HepG2 (cell line): ENCODE measurements around the gene CCT4. TPM values are rescaled to one million over a fixed set of nuclear protein-coding genes. Genes with fewer than 3 reads are reported as not detected.

Experiments
- ATAC-seq: fragments of 200-7000 bp; cut with Tn5 transposase; 3 replicates; pipeline ENCODE4 v1.9.1; 2020; ENCODE audit warnings: mild to moderate bottlenecking, moderate library complexity
- BruUV-seq: library from RNA; stranded (reverse); fragments of 400-500 nt; replicated peaks from 2 replicates; lab custom pipeline; 2021; lab: Mats Ljungman, UMichigan
- CTCF ChIA-PET: fragments of 300-600 bp; formaldehyde crosslinking; extraction: SDS; loops from one replicate; lab custom pipeline; 2021; ENCODE audit warnings: low total read pairs, inconsistent platforms, low intra/inter-chr PET ratio; lab: Yijun Ruan, JAX
- POLR2A ChIA-PET: fragments of 350-600 bp; sonication (Branson Sonifier 250); formaldehyde crosslinking; loops from one replicate; lab custom pipeline; 2020; ENCODE audit warnings: antibody characterized with exemption, inconsistent platforms; lab: Yijun Ruan, JAX
- DNase-seq: peaks from one replicate; pipeline ENCODE4 v3.0.0-alpha.2; 2015; ENCODE audit warnings: low spot score
- FAIRE-seq: peaks from 3 replicates; lab custom pipeline; 2011; peaks lifted over from hg19 to GRCh38; lab: Jason Lieb, UNC
- H2AFZ ChIP-seq: one replicate; pipeline ENCODE4 v1.6.1; 2011; ENCODE audit warnings: low read length, inconsistent platforms
- H3K27ac ChIP-seq: fragments of 300-600 bp; 3 replicates; pipeline ENCODE4 v1.8.0; 2011; ENCODE audit warnings: mixed run types, mild to moderate bottlenecking, mixed read lengths, low read length, inconsistent platforms; ENCODE audit not compliant: insufficient read depth; ENCODE audit errors: extremely low read length
- H3K27me3 ChIP-seq, 2 experiments: fragments of 200-600 bp in 1 of 2; 2 replicates in 1 of 2; 3 replicates in 1 of 2; pipeline versions ENCODE4 v1.6.0 to v1.8.0; 2011; ENCODE audit warnings: low read length in 2 of 2, mild to moderate bottlenecking in 2 of 2, moderate library complexity in 2 of 2, inconsistent platforms in 1 of 2; ENCODE audit not compliant: insufficient read depth in 2 of 2, control insufficient read depth in 1 of 2
- H3K36me3 ChIP-seq, 2 experiments: fragments of 200-600 bp in 1 of 2; replicated peaks in 1 of 2; 2 replicates in 1 of 2; 3 replicates in 1 of 2; pipeline versions ENCODE4 v1.5.1 to v1.8.0; 2011; ENCODE audit warnings: low read length in 2 of 2, inconsistent platforms in 1 of 2; ENCODE audit not compliant: insufficient read depth in 2 of 2, control insufficient read depth in 1 of 2
- H3K4me1 ChIP-seq: 2 replicates; pipeline ENCODE4 v1.5.1; 2012; ENCODE audit warnings: low read length, inconsistent platforms; ENCODE audit not compliant: insufficient read depth
- H3K4me2 ChIP-seq: 2 replicates; pipeline ENCODE4 v1.6.0; 2011; ENCODE audit warnings: low read depth, low read length, inconsistent platforms
- H3K4me3 ChIP-seq, 3 experiments: fragments of 200-600 bp in 1 of 3; sonication (generic), shearing (Covaris generic) in 1 of 3; replicated peaks in 1 of 3; 2 replicates each; pipeline ENCODE4 v1.5.1; 2011 to 2016; ENCODE audit warnings: low read length in 3 of 3, inconsistent platforms in 2 of 3, low read depth in 2 of 3, mild to moderate bottlenecking in 2 of 3, control low read depth in 1 of 3, mixed read lengths in 1 of 3; ENCODE audit not compliant: insufficient read depth in 1 of 3
- H3K79me2 ChIP-seq: one replicate; pipeline ENCODE4 v1.6.1; 2011; ENCODE audit warnings: low read length, inconsistent platforms; ENCODE audit not compliant: insufficient read depth
- H3K9ac ChIP-seq: 2 replicates; pipeline ENCODE4 v1.6.0; 2011; ENCODE audit warnings: mild to moderate bottlenecking, low read depth, low read length, inconsistent platforms; ENCODE audit not compliant: insufficient read depth
- H3K9me3 ChIP-seq: 2 replicates; pipeline ENCODE4 v1.5.1; 2012; ENCODE audit warnings: mild to moderate bottlenecking, low read length
- H4K20me1 ChIP-seq: 2 replicates; pipeline ENCODE4 v1.6.0; 2011; ENCODE audit warnings: inconsistent platforms, mild to moderate bottlenecking, low read length, moderate library complexity; ENCODE audit not compliant: insufficient read depth
- AGO1 ChIP-seq: fragments of 200-400 bp; formaldehyde crosslinking; IDR thresholded peaks from 2 replicates; pipeline ENCODE4 v1.6.1; 2017; ENCODE audit warnings: mild to moderate bottlenecking, low read depth, low read length, moderate library complexity; ENCODE audit not compliant: poor library complexity, severe bottlenecking
- ATM ChIP-seq: fragments of 450-650 bp; IDR thresholded peaks from 2 replicates; pipeline ENCODE4 v1.7.1; 2017; ENCODE audit warnings: mild to moderate bottlenecking, borderline replicate concordance
- CEBPB ChIP-seq: IDR thresholded peaks from 2 replicates; pipeline ENCODE4 v1.6.1; 2011; ENCODE audit warnings: low read depth, low read length, improper control_type of control experiment, borderline replicate concordance
- HOXA7 ChIP-seq: sonication (generic); formaldehyde crosslinking; IDR thresholded peaks from 2 replicates; pipeline ENCODE4 v1.8.1; 2022; ENCODE audit warnings: mild to moderate bottlenecking, missing genetic modification reagents, moderate library complexity
- MNT ChIP-seq: fragments of 450-650 bp; IDR thresholded peaks from 2 replicates; pipeline ENCODE4 v1.6.1; 2016
- SAP130 ChIP-seq: IDR thresholded peaks from 2 replicates; pipeline ENCODE4 v1.6.1; 2016; ENCODE audit warnings: low read depth
- SRSF4 ChIP-seq: fragments of 200-400 bp; formaldehyde crosslinking; IDR thresholded peaks from one replicate; pipeline ENCODE4 v1.6.1; 2018; ENCODE audit warnings: mild to moderate bottlenecking, low read depth, low read length, moderate library complexity; ENCODE audit not compliant: poor library complexity, severe bottlenecking
- TIGD3 ChIP-seq: sonication (generic); formaldehyde crosslinking; IDR thresholded peaks from 2 replicates; pipeline ENCODE4 v1.5.1; 2020; ENCODE audit warnings: mild to moderate bottlenecking, missing genetic modification reagents, borderline replicate concordance
- TOE1 ChIP-seq: sonication (generic); formaldehyde crosslinking; IDR thresholded peaks from 2 replicates; pipeline ENCODE4 v1.4.0; 2020; ENCODE audit warnings: mild to moderate bottlenecking, missing genetic modification reagents
- WIZ ChIP-seq: sonication (generic); formaldehyde crosslinking; IDR thresholded peaks from 2 replicates; pipeline ENCODE4 v1.5.1; 2020; ENCODE audit warnings: mild to moderate bottlenecking, missing genetic modification reagents
- ZNF292 ChIP-seq: sonication (generic); formaldehyde crosslinking; IDR thresholded peaks from 2 replicates; pipeline ENCODE4 v1.8.1; 2022; ENCODE audit warnings: mild to moderate bottlenecking, low read depth, missing genetic modification reagents, borderline replicate concordance
- ZNF605 ChIP-seq: sonication (generic); formaldehyde crosslinking; IDR thresholded peaks from 2 replicates; pipeline ENCODE4 v1.8.0; 2022; ENCODE audit warnings: mild to moderate bottlenecking, missing genetic modification reagents
- ZNF619 ChIP-seq: sonication (generic); formaldehyde crosslinking; IDR thresholded peaks from 2 replicates; pipeline ENCODE4 v1.4.0; 2020; ENCODE audit warnings: mild to moderate bottlenecking, missing genetic modification reagents
- ZNF766 ChIP-seq: sonication (generic); formaldehyde crosslinking; IDR thresholded peaks from 2 replicates; pipeline ENCODE4 v1.5.0; 2020; ENCODE audit warnings: missing genetic modification reagents, borderline replicate concordance
- WGBS: methylation state at CpG from one replicate; pipeline ENCODE4 v1.1.6; 2017; ENCODE audit warnings: low lambda C conversion rate; 5-methylcytosine and 5-hydroxymethylcytosine counted together
- in situ Hi-C: cut with HindIII; loops from 2 replicates; pipeline ENCODE4 v1.10.0; 2017; ENCODE audit warnings: low pct_unique_long_range_greater_than_20kb; ENCODE audit not compliant: extremely low pct_ligation_motif_present
- intact Hi-C: fragments of 100-400 bp; cut with micrococcal nuclease; formaldehyde crosslinking; loops from one replicate; pipeline ENCODE4 v1.10.0; 2022; ENCODE audit not compliant: unreplicated experiment
- polyA plus RNA-seq, 8 experiments: library from polyadenylated mRNA; depleted of rRNA in 3 of 8; stranded (reverse) in 7 of 8; unstranded in 1 of 8; fragments of >200 nt; fragmentation: Illumina TruSeq in 4 of 8; extraction: Trizol in 4 of 8; gene quantifications; 2 replicates each; pipeline versions ENCODE4 v1.2.1 to v1.2.3, GENCODE V29; 2011 to 2016; ENCODE audit warnings: low read depth in 4 of 8, missing spikeins in 1 of 8, mixed read lengths in 1 of 8; ENCODE audit not compliant: insufficient read depth in 1 of 8
- total RNA-seq, 5 experiments: library from RNA; depleted of rRNA; stranded (reverse); fragments of >200 nt; fragmentation: Illumina TruSeq; extraction: Trizol; gene quantifications; 2 replicates each; pipeline ENCODE4 v1.2.3, GENCODE V29; 2016; ENCODE audit warnings: low read depth in 1 of 5
- TF ChIP-seq, protein P1 (sequence below): IDR thresholded peaks from 2 replicates; pipeline ENCODE4 v1.6.1; 2018; ENCODE audit warnings: missing genetic modification reagents, mild to moderate bottlenecking, missing compliant biosample characterization

The CCT4 gene
- total and polyA plus RNA-seq, 2 of the 13 experiments (the other 11 are each of a cell fraction or from before 2014, with no cell fraction given) = 138 to 340 TPM

DNA sequence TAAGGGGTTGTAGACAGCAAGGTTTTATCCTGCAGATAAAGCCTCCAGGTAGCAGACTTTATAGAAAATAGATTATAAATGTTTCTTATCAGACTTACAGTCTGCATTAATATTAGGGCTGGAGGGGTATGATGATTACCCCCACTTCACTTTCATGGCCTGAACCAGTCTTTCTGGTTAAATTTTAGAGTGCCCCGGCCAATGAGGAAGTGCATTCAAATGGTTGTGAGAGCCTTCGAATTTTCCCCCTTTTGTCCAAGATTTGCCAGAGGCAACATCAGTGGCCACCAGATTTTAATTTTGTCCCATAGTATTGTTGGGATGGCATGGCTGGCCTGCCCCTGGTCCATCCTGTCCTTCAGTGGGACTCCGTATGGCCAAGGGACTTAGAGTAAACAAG is 48.6 kb upstream of the CCT4 start:
- no peak overlapping the region for H3K27ac ChIP-seq
- H4K20me1 ChIP-seq = no peaks in the 10 kb centered on the region
- no peaks in the 10 kb centered on the region for H3K9me3 ChIP-seq
- in situ Hi-C loops (no loop called here), intact Hi-C loops (no loop called here)
- ChIA-PET POLR2A (interaction anchor here (0.6 kb wide), 1 partner anchor 11 kb away, joined by 3 read pairs; no protein-coding TSS in a partner anchor), CTCF (no interaction called here)
- H2AFZ ChIP-seq = no peak overlapping the region
- H3K4me2 ChIP-seq = no peak overlapping the region
- no peaks in the 10 kb centered on the region for H3K27me3 ChIP-seq
- FAIRE-seq (no peak), ATAC-seq (no peak), DNase-seq (no peak)
- H3K9ac ChIP-seq = no peak overlapping the region
- TF ChIP-seq TOE1 (CRISPR knock-in tag) = no peak
- no peak for TF ChIP-seq SAP130 (CRISPR knock-in tag)
- no peak for TF ChIP-seq AGO1
- no peak for TF ChIP-seq CEBPB
- TF ChIP-seq ZNF619 = no peak
- no peak for TF ChIP-seq ATM
- TF ChIP-seq ZNF766 = no peak
- no peak for TF ChIP-seq ZNF292 (CRISPR knock-in tag)
- no peak for TF ChIP-seq ZNF605 (CRISPR knock-in tag)
- TF ChIP-seq, protein P1, sequence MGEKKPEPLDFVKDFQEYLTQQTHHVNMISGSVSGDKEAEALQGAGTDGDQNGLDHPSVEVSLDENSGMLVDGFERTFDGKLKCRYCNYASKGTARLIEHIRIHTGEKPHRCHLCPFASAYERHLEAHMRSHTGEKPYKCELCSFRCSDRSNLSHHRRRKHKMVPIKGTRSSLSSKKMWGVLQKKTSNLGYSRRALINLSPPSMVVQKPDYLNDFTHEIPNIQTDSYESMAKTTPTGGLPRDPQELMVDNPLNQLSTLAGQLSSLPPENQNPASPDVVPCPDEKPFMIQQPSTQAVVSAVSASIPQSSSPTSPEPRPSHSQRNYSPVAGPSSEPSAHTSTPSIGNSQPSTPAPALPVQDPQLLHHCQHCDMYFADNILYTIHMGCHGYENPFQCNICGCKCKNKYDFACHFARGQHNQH (CRISPR knock-in tag) = no peak
- no peak for TF ChIP-seq MNT
- no peak for TF ChIP-seq HOXA7 (CRISPR knock-in tag)
- no peak for TF ChIP-seq TIGD3 (CRISPR knock-in tag)
- no peak for TF ChIP-seq WIZ (CRISPR knock-in tag)
- TF ChIP-seq SRSF4 = no peak
- no peaks in the 10 kb centered on the region for H3K36me3 ChIP-seq
- no peaks in the 10 kb centered on the region for H3K4me1 ChIP-seq
- H3K79me2 ChIP-seq = no peaks in the 10 kb centered on the region
- no TSS peak for BruUV-seq
- no peak overlapping the region for H3K4me3 ChIP-seq
- WGBS = 93% methylated on average over 3 of the region's 3 CpGs
